SU-DHL-6 (cell line): ENCODE results near the gene CMTM6.

ENCODE experiments used
- EZH2phosphoT487 ChIP-seq: fragments of 200-600 bp; sonication (generic), shearing (Covaris generic); conservative IDR thresholded peaks from 2 replicates; pipeline ENCODE4 v1.6.1; 2018; ENCODE audit warnings: mild to moderate bottlenecking, antibody characterized with exemption, low read length, moderate library complexity, mixed read lengths
- TF ChIP-seq, protein P1 (sequence below): fragments of 200-600 bp; sonication (generic); IDR thresholded peaks from one replicate; pipeline ENCODE4 v1.5.1; 2017; ENCODE audit warnings: antibody characterized with exemption, mild to moderate bottlenecking, low read length, moderate library complexity; ENCODE audit not compliant: insufficient read depth, poor library complexity, severe bottlenecking

DNA sequence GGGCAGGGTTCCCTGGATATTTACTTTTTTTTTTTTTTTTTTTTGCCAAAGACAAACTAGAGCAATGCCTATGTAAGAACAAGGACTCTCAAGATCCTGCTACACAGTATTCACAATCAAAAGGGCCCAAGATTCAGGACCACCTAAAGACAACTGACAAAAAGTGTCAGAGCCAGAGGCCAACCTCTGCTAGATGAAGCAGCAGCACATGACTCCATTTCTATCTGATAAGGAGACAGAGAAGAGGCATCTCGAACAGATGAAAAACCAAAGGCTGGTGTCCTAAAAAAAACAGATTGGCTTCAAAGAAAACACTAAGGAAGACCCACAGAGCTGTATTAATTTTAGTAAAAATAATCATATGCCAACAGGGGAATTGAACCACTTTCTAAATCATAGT, 20.0 kb downstream of the CMTM6 start:
- TF ChIP-seq, protein P1, sequence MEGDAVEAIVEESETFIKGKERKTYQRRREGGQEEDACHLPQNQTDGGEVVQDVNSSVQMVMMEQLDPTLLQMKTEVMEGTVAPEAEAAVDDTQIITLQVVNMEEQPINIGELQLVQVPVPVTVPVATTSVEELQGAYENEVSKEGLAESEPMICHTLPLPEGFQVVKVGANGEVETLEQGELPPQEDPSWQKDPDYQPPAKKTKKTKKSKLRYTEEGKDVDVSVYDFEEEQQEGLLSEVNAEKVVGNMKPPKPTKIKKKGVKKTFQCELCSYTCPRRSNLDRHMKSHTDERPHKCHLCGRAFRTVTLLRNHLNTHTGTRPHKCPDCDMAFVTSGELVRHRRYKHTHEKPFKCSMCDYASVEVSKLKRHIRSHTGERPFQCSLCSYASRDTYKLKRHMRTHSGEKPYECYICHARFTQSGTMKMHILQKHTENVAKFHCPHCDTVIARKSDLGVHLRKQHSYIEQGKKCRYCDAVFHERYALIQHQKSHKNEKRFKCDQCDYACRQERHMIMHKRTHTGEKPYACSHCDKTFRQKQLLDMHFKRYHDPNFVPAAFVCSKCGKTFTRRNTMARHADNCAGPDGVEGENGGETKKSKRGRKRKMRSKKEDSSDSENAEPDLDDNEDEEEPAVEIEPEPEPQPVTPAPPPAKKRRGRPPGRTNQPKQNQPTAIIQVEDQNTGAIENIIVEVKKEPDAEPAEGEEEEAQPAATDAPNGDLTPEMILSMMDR = no peak
- no peak for TF ChIP-seq EZH2phosphoT487
